Umbilical cord (tissue), 2 donors: Measurements from ENCODE around the gene PTGER1. TPM values are rescaled to one million over a fixed set of nuclear protein-coding genes. Genes with fewer than 3 reads are reported as not detected.
"Not testable (repeated sequence)": the region's sequence is repeated elsewhere in the genome, so short reads cannot be mapped to it uniquely, and the experiment has no call there.

ENCODE experiments used
- DNase-seq: peaks from one replicate; pipeline ENCODE4 v3.0.0-alpha.2; 2015; ENCODE audit warnings: low spot score
- total RNA-seq: library from RNA; depleted of rRNA; stranded (reverse); fragments of >200 nt; gene quantifications from one replicate; pipeline ENCODE4 v1.2.3, GENCODE V29; 2014; ENCODE audit warnings: low replicate concordance; ENCODE audit not compliant: insufficient read depth

Gene PTGER1, protein sequence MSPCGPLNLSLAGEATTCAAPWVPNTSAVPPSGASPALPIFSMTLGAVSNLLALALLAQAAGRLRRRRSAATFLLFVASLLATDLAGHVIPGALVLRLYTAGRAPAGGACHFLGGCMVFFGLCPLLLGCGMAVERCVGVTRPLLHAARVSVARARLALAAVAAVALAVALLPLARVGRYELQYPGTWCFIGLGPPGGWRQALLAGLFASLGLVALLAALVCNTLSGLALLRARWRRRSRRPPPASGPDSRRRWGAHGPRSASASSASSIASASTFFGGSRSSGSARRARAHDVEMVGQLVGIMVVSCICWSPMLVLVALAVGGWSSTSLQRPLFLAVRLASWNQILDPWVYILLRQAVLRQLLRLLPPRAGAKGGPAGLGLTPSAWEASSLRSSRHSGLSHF
- total RNA-seq, result not detected

DNA sequence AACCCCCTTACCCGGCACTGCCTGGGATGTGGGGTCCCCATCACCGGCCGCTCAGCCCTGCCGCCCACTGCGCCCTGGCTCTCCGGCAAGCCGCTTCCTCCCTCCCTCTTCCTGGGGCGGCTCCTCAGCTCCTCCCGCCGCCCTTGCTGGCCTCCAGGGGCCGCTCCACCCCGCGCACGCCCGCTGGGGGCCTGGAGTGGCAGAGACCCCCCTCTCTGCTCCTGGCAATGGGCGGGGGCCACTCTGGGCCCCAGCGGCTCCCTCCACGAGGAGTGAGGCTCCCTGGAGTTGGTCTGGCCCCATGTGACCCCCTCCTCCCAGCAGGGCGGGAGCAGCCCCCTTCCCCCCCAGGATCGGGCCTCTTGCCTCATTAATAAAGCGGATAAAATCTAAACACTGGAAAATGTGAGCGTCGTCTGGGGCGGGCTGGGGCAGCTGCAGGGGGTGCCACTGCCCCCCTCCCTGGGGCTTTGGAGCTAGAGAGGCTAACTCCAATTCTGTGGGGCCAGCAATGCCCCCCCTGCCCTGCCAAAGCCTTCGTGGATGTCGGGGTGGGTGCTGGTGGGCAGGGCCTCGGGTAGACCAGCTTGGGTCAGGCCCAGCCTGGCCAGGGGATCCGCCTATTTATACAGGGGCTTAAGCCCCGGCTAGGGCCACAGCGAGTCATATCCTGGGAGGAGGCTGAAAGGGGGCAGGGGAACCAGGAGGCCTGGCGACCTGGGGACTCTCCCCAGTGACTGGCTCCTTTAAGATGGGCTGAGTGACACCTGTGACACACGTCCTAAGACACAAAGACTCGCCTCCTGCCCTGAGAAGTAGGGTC is at the start of gene PTGER1:
Gene PTGER1 (minus strand): TSS at position 104 of the 823 bp plus-strand sequence. CDS start 1,034 bp downstream, outside the sequence.
- no peak for DNase-seq

DNA sequence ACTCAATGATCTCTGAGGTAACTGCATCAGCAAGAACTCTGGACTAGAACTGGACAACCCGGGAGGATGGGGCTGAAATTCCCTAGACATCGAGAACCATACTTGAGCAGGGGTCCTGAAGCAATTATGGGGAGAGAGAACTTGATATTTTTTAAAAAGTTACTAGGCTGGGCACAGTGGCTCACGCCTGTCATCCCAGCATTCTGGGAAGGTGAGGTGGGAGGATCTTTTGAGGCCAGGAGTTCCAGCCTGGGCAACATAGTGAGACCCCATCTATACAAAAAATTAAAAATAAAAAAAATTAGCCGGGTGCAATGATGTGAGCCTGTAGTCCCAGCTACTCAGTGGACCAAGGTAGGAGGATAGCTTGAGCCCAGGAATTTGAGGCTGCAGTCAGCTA is 45.4 kb upstream of the PTGER1 start:
- DNase-seq, result no peak

DNA sequence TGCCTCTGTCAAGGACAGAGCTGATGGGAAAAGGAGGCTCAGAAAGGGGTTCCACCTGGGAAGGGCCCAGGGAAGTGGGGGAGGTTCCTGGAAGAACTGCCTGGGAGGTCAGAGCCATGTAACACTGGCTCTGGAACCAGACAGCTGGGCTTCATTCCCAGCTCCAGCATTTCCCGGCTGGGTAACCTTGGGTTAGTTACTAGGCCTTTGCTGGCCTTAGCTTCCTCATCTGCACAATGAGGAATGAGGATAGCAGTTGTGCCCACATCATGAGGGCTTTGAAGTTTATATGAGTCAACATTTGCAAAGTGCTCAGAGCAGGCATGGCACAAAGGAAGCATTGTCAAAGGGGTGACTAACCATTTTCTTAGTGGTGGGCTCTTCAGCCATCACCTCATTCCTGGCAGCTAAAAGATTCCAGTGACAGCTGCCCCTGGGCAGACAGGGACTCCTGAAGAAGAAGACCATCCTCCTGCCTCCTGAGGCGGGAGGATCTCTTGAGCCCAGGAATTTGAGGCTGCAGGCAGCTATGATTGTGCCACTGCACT is 44.8 kb upstream of the PTGER1 start:
- DNase-seq, result no peak

DNA sequence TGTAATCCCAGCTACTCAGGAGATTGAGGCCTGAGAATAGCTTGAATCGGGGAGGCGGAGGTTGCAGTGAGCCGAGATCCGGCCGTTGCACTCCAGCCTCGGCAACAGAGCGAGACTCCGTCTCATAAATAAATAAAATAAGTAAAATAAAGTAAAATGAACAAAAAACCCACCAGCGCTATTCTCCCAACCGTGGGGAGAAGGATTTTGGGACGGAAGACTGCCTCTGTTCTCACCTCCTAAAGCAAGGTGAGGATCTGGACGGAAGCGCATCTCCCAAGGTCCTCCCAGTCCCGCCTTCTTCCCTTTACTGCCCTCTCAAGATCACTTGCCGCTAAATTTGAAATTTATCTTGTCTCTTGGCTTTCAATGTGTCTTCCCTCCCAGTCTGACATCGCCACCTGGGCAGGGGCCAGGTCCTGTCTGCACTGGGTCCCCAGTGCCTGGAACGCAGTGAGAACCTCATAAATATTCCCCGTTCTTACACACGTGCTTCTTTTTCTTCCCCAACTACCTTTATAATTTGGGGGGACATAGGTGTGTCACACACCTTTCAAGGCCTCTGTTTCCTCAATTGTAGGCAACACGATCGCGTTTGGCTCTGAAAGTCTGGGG is 44.2 kb upstream of the PTGER1 start:
- DNase-seq, result no peak

DNA sequence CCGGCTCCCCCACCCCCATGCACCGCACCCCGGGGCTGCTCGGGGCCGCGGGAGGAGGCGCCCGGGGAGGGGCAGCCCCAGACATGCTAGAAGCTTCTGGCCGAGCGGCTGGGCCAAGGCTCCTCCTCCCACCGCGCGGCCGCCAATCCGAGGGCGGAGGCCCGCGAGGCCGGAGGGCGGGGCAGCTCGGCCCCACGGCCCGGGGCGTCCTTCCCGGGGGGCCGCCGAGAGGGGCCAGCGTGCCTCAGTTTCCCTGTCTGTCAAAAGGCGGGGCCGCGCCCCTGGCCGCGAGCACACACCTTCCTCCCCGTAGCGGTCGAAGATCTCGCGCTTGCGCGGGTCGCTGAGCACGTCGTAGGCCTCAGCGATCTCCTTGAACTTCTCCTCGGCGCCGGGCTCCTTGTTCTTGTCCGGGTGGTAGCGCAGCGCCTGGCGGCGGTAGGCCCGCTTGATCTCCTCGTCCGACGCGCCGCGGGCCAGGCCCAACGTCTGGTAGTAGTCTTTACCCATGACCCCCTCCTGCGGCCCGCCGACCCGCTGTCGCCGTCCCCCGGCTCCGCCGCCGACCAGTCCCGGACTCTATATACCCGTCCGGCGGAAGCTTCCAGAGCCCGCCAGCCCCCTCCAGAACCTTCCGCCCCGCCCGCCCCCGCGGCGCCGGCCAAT is 42.8 kb upstream of the PTGER1 start, which contains the start of gene DNAJB1:
Gene DNAJB1 (minus strand): TSS at position 558 of the 666 bp plus-strand sequence. CDS start 48 bp downstream, at position 510.
- DNase-seq, result peak; percentile 87

DNA sequence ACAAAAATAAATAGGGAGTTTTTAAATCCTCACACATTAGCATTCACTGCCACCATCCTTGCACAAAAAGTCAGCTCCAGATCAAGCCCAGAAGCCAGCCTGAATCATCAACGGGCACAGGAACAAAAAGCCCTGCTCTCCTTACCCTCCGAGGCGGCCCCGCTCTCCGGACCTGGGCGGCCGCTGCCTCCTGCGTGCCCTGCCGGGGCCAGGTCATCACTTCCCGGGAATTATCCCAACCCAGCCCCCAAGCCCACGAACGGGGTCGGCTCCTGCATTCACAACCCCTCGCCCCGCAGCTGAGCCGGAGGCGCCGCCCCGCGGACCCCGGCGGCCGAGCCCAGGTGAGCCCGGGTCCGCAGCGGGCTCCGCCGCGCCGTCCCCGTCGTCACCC is 42.3 kb upstream of the PTGER1 start:
- no peak for DNase-seq

DNA sequence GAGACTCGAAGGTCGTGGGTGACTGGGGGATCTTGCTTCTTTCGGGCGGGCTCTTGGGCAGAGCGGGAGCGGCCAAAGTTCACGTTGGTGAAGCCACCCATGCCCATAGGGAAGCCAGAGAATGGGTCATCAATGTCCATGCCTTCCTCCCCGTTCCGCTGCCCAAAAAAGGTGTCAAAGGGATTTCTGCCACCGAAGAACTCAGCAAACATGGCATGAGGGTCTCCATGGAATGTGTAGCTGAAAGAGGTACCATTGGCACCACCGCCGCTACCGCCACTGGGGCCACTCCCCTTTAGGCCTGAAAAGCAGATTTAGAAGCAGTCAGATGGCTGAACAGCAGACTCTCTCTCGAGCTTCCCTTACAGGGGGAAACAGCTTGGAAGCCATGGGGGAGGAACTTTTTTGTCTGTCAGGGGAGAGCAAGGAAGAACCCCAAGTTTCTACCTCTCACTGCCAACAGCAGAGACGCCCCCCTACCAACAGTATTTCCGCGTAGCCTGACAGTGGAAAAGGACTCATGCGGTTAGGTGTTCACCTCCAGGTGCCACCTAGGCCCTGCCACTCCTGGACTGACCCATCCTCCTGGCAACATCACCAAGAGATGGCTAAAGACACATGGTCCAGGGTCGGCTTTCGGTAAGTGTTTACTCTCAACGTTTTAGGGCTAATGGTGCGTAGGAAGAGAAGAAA is 41.7 kb upstream of the PTGER1 start:
- no peak for DNase-seq

DNA sequence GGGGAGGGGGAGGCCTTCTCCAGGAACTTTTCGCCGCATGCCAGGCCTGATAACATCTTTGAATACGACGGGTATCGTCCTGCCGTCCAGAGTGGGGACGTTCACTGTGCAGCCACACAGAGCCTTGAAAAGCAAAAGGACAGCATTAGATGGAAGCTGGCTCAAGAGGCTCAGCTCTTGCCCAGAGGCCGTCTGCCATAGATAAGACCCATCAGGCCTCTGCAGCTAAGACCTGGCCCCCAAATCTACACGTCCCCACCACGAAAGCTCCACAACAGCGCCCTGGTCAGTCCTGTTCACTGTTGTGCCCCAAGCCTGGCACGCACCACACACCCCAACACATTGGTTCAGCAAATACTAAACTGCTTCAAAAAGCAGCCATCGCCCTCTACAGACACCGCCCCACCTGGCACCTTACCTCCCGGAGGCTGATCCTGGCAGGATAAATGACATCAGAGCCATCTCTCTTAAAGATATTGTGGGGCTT is 40.9 kb upstream of the PTGER1 start:
- DNase-seq, result no peak

DNA sequence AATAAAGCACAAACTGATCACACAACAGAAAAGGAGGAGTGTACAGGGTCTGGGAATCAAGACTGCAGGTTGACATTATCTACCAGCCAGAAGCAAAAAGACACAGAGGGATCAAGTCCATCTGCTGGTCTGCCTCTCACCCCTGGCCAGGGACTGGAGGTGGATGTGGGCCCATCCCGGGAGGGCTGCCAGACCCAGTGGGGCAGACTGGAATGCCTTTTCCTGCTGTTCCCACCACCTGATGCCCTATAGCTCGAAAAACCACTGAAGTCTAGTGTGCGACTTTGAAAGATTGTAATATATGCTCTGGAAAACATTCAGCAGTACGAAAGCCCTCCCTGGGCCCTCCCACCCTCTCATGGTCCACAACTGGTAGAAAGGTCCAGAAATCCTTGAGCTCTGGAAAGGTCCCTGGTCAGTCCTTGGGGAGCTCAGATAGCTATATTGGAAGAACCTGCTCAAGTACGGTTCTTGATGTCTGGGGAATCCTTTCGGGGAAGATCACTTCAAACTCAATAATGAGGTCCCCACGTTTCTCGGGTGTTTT is 40.4 kb upstream of the PTGER1 start:
- DNase-seq, result no peak

DNA sequence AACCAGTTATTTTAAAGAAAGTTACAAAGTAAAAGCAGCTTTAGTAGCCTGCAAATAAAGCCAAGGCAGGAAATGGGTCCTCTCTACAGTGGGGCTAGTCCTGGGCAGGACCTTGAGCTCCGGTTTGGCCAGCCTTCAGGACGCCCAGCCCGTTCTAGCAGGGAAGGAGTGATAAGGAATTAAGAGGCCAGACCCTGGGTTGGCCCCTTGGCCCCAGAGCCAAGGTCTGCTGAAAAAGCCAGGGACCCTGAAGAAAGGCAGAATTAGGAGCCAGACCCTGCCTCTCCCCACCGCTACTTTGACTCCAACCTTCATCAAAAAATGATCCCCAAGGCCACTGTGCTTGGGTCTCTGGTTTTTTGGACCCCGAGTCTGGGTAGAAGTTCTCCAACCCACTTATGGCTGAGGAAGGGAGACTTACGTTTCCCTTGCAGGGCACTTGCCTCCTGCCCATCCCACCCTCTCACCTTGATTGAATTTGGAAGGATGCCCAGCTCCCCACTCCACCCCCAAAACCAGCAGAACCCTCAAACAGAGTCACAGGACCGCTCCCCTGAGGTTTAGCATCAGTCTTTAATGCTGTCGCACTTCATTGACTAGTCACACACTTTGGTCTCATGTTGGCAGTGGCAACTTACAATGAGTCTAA is 39.2 kb upstream of the PTGER1 start:
- DNase-seq, result no peak

DNA sequence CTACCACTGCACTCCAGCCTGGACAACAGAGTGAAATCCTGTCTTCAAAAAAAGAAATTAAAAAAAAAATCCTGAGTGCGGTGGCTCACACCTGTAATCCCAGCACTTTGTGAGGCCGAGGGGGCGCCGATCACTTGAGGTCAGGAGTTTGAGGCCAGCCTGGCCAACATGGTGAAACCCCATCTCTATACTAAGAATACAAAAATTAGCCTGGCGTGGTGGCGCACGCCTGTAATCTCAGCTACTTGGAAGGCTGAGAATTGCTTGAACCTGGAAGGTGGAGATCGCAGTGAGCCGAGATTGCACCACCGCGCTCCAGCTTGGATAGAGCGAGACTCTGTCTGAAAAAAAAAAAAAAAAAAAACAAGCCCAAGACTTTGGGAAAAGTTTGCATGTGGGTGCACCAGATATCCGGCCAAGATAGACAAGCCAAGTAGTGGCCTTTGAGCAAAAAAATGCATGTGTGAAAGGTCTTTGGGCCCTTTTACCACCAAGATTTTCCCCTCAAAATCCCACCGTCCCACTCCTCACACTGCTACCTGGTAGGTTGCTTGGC is 37.3 kb upstream of the PTGER1 start:
- DNase-seq, result no peak

DNA sequence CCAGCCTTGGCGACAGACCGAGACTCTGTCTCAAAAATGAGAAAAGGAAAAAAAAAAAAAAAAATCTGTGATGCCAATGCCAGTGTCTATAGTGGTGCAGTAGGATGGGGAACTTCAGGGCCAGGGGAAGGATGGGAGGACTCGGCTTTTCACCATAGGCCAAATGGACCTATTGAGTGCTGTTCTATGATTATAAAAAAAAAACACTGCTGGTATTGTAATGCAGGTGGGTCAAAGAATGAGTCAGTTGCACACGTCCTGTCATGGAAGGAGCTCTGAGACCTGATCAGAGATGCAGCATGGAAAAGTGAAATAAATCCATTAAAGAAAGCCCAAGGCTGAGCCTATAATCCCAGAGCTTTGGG is 36.1 kb upstream of the PTGER1 start:
- no peak for DNase-seq

DNA sequence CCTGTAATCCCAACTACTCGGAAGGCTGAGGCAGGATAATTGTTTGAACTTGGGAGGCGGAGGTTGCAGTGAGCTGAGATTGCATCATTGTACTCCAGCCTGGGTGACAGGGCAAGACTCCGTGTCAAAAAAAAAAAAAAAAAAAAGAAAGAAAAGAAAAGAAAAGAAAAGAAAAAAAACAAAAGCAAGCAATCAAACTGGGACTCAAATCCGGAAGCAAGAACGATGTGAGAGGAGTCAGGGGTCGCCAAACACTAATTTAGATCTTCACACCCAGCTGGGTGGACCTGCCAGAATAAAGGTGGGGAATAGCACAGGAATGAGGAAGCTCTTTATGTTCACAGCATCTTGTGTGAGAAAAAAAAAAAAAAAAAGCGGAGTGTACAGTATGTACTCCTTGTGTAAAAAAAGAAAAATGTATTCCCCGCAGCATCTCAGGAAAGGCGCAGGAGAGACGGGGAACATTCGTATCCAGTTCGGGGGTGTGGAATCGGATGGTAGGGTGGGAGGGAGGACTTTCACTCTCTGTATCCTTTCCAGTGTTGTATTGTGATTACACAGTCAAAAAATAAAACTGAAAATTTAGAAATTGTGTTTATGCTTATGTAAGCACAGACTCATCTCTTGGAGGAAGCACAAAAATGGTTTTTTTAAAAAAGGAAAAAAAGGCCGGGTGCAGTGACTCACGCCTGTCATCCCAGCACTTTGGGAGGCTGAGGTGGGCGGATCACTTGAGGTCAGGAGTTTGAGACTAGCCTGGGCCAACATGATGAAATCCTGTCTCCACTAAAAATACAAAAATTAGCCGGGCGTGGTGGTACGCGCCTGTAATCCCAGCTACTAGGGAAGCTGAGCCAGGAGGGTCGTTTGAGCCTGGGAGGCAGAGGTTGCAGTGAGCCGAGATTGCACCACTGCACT is 35.4 kb upstream of the PTGER1 start:
- DNase-seq, result peak; percentile 84

DNA sequence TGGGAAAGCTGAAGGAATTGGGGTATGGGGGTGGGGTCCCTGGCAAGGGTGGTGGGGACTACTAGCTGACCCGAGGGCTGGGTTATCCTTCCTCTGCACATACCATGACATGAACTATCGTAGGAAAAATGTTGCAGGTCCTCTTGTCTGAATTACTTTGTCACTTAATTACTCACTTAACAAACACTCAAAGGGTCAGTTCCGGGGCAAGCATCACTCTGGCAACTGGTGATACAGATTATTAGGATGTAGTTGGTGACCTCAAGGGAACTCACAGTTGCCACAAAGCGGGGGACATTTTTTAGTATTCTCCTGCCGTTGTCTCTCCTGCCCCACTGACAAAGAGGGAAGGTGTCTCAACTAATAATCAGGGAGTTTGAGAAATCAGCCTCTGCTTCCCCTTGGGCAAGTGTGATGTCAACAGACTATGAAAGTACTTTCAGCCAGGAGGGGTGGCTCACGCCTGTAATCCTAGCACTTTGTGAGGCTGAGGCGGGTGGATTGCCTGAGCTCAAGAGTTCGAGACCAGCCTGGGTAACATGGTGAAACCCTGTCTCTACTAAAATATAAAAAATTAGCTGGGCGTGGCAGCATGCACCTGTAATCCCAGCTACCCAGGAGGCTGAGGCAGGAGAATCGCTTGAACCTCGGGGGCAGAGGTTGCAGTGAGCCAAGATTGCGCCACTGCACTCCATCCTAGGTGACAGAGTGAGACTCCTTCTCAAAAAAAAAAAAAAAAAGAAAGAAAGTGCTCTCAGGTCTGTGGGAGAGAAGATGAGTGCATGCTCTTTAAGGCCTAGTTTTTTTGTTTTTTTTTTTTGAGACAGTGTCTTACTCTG is 32.8 kb upstream of the PTGER1 start:
- no peak for DNase-seq

DNA sequence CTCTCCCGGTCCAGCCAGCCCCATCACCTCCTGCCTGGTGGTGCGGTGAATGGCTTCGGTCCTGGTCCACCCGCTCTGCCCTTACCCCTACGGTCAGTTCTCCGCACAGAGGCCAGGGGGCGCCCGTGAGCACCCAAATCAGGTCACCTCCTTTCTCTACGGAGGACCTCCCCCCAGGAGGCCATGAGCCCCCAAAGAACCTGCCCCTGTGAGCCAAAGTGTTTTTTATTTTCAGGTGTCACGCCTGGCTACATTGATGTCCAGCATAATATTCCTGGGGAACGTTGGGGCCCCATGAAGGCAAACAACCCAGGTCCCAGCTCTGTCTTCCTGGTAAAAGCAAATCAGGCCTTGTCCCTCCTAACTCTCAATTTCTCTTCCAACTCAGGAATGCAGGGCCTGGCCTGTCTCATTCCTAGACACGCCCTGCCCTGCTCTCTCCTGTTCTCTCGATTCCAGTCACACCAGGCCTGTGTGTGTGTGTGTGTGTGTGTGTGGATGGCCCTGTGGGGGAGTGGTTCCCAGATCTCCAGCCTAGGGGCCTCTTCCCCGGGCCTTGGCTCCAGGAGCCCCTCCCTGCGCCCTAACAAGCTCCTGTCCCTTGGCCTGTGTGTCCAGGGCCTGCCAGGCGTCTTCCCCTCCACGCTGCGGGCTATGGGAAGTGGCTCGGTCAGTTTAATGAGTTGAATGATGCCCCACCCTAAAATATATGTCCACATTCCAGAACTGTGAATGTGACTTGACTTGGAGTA is 30.5 kb upstream of the PTGER1 start:
- DNase-seq, result peak; percentile 92

DNA sequence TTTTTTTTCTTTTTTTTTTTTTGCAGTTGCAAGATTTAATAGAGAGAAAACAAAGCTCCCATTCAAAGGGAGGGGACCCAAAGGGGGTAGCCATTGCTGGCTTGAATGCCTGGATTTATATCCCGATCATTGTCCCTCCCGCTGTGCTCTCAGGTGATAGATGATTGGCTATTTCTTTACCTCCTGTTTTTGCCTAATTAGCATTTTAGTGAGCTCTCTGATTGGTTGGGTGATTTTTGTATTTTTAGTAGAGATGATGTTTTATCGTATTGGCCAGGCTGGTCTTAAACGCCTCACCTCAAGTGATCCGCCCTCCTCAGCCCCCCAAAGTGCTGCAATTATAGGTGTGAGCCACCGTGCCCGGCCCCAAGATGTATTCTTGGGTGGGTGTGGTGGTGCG is 29.4 kb upstream of the PTGER1 start:
- DNase-seq, result not testable (repeated sequence)

DNA sequence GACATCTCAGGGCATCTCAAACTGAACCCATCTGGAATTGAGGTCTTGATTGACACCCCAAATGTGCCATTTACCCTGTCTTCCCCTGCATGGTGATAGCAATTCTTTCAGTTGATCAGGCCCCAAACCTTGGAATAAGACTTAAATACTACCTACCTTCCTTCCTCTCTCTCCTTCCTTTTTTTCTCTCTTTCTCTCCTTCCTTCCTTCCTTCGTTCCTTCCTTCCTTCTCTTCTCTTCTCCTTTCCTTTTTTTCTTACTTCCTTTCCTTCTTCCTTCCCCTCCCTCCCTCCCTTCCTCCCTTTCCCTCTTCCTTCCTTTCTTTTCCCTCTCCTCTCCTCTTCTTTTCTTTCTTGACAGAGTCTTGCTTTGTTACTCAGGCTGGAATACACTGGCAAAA is 28.1 kb upstream of the PTGER1 start:
- no peak for DNase-seq
